ENCODE measurements around the gene ADCY4.

DNA sequence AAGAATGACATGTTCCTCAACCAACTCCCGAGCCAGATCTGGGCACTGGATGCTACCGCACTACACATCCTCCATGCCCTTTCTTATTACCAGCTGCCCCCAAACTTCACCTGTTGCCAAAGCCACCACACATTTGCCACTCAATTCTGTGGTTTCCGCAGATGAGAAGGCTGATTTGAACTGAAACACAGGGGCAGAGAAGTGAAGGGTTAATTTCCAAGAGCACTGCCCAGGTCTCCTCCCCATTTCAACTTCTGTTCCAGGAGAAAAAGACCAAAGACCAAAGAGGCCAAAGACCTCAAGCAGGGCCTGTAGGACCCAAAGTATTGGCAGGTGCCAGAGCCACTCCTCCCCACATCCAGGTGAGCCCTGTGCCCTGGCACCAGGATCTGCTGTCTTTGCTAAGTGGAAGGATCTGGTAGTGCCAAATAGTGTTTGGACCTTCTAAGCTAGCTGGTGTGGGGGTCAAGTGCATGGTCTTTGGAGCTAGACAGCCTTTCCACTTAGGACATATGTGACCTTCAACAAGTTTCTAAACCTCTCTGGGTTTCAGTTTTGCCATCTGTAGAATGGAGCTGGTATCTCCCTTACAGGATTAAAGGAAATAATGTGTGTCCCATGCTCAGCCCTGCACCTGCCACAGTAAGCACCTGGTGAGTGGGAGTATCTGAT, 43.3 kb downstream of the ADCY4 start:
- TF ChIP-seq ZNF274 (IDR thresholded peaks at IDR 0.05; ENCODE audit: low read depth, low read length) (no peak), YY1 (IDR thresholded peaks at IDR 0.05; ENCODE audit: insufficient read depth, insufficient read length) (no peak), SUZ12 (IDR thresholded peaks at IDR 0.05; ENCODE audit: extremely low read depth, insufficient read depth, insufficient read length) (no peak)

Data from NT2/D1 (cell line).